ENCODE data around the gene SLC39A5. TPM values are rescaled to one million over a fixed set of nuclear protein-coding genes. Genes with fewer than 3 reads are reported as not detected.
"Not testable (repeated sequence)": the region's sequence is repeated elsewhere in the genome, so short reads cannot be mapped to it uniquely, and the experiment has no call there.

The SLC39A5 gene, protein sequence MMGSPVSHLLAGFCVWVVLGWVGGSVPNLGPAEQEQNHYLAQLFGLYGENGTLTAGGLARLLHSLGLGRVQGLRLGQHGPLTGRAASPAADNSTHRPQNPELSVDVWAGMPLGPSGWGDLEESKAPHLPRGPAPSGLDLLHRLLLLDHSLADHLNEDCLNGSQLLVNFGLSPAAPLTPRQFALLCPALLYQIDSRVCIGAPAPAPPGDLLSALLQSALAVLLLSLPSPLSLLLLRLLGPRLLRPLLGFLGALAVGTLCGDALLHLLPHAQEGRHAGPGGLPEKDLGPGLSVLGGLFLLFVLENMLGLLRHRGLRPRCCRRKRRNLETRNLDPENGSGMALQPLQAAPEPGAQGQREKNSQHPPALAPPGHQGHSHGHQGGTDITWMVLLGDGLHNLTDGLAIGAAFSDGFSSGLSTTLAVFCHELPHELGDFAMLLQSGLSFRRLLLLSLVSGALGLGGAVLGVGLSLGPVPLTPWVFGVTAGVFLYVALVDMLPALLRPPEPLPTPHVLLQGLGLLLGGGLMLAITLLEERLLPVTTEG
- not detected for total RNA-seq
- long read RNA-seq, donor 1 = 0 reads
- long read RNA-seq, donor 2 = 0 reads

GRCh38 chr12:56229916-56230431, at the start of gene SLC39A5:
Gene SLC39A5 (plus strand): TSS chr12:56230051. CDS start chr12:56231275, 1,224 bp downstream.
- intact Hi-C loops (cut with DNase I) = no loop called here
- DNase-seq (ENCODE audit: low spot score) = no peak

DNA sequence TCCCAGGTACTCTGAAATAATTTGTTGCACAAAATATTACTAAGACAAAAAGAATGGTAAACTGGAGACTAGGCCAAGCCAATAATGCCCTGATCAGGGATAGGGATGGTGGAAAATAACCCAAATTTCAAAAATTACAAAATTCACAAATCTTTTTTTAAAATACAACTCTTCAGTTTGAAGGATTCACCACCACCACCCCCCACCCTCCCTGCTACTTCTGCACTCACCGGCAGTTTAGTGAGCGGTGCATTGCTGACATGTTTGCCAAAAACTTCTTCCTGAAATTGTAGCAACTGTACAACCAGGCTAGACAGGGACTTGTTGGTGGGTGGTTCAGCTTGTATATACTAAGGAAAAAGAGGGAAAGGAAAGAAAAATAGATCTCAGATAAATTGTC, 42.9 kb upstream of the SLC39A5 start:
- intact Hi-C loops (cut with DNase I) = no loop called here
- DNase-seq (ENCODE audit: low spot score) = peak; percentile 19

DNA sequence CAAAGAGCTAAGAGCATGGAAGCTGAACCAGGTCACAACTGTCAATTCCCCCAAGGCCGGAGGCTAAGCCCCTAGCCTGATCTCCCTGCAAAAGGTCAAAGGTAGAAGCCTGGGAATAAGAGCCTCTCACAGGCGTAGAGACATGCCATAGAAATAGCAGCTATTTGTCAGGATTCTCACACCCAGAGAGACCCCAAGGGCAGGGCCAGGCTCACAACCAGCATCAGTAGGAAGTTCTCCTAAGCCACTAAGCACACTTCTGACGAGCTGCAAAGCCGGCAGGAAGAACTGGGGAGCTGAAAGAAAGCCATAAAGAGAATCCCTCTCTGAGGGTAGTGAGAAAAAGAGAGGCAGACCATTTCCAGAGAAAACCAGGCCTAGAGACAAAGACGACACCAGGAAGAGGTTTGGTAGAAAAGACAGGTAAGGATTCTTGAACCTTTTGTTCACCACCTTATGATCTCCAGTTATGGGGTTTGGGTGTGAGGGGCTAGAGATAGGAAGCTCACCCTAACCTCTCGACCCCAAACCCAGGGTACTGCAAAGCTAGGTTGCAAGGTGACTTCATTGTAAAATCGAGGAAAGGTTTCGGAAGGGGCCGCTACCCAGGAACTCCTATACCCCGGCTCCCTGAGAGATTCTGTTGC, 41.6 kb upstream of the SLC39A5 start:
- peak; percentile 19 for DNase-seq (ENCODE audit: low spot score)
- intact Hi-C loops (cut with DNase I) = no loop called here

DNA sequence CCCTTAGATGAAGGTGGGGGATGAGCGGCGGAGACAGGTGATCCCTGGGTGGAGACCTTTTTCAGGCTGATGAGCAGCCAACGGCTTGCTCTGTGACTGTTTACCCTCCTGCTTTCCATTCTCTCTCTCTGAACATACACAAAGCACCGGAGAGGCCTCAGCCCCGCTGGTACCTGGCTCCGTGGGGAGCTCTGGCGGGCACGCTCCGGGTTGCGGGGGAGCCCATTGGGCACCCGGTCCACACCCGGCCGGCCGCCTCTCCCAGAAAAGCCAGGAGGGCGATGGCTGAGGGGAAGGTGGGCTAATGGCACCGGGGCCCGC, 41.1 kb upstream of the SLC39A5 start:
- intact Hi-C loops (cut with DNase I) = no loop called here
- no peak for DNase-seq (ENCODE audit: low spot score)

- intact Hi-C loops (cut with DNase I) = no loop called here
Observed at GRCh38 chr12:56189099-56189917, 40.5 kb upstream of the SLC39A5 start, which contains the start of gene SMARCC2. Gene SMARCC2 (minus strand): TSS chr12:56189483. CDS start chr12:56189461, 22 bp downstream.

DNA sequence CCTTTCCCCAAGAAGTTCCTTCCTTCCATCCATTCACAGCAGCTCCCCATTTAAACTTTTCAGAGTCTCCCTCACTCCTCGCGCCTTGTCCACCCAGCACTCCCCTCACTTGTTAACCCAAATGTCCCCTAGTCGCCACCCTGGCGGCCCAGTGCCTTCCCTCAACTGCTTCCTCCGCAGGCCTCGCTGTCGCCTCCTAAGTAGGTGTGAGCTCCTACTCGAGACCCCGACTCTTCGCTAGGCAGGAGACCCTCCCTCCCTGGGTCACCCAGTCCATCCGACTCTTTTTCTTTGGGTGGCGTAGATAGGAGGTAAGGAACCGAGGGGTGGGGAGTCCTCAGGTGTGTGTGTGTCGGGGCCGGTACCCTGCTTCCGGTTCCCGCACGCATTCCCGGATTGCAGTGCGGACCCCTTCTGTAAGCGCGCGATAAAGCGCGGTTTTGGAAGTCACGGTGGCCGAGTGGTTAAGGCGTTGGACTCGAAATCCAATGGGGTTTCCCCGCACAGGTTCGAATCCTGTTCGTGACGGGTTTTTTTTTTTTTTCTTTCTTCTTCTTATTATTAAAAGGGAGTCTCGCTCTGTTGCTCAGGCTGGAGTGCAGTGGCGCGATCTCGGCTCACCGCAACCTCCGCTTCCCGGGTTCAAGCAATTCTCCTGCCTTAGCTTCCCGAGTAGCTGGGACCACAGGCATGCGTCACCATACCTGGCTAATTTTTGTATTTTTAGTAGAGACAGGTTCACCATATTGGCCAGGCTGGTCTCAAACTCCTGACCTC, 39.7 kb upstream of the SLC39A5 start:
- peak; percentile 94 for DNase-seq (ENCODE audit: low spot score)
- intact Hi-C loops (cut with DNase I) = loop anchor here (2.0 to 5.0 kb wide), 3 partner anchors 33 to 72 kb away; partner anchors contain the start of gene ZC3H10 (in 1 of the 2)

More at GRCh38 chr12:56189099-56189917, 40.5 kb upstream of the SLC39A5 start, which contains the start of gene SMARCC2:
- DNase-seq (ENCODE audit: low spot score) = peak; percentile 97

DNA sequence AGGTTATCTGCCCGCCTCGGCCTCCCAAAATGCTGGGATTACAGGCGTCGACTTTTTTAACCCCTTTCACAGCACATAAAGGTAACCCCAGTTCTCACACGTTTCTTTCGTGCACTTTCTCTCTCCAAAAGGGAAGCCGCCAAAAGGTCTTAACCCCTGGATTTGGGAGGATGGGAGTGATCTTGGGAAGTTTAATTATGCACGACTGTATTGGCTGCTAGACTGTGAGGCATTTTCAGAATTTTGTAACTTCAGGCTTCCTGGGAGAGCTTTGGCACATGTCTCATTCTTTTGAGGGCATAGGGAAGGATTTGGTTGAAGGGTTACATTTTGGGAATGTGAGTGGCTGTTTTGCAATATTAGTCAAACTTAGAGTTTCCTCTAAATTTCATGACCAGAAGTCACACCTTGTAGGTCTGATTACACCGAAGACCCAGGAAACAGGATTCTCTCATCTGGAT, 39.1 kb upstream of the SLC39A5 start:
- intact Hi-C loops (cut with DNase I) = loop anchor here (2.0 to 5.0 kb wide), 3 partner anchors 32 to 72 kb away; partner anchors contain the start of gene ZC3H10 (in 1 of the 2)
- DNase-seq (ENCODE audit: low spot score) = no peak

DNA sequence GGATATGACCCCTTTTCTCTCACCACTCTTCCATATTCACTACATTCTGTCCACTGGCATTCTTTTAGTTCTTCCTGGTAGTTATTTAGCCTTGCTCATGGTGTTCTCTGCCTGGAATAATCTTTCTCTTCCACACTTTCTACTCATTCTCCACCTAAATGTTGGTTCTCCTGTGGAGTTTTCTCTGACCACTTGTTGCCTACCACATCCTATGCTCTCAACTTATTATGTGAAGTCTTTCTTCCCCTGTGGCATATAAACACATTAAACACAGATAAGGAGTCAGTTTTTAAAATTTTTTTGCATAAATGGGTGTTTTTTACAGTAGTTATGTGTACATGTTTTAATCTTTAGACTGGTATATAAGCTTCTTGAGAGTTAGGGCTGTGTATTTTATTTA, 37.3 kb upstream of the SLC39A5 start:
- intact Hi-C loops (cut with DNase I) = loop anchor here (2.0 to 5.0 kb wide), 2 partner anchors 32 to 70 kb away; partner anchors contain the start of gene NABP2 (in 1 of the 2)

DNA sequence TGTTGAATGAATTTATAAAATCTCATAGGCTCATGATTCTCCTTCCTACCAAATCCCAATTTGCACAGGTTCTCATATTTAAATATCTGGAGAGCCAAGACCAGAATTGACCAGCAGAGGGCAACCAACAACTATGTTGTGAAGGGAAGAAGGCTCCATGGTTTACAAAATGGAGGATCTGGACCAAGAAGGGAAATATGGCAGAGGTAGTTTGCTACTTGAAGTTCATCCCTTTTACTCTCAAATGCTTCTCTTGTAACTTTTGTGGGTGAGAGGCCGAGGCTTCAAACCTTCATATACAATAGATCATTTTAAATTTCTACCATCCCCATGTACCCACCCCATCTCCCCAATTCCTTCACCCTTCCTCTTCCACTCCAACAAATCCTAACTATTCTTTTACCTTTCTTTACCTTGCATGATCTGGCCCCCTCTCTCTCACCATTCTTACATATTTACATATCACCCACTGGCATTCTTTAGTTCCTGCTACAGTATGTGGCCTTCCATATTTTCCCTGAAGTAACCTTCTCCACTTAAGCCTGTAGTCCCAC, 36.7 kb upstream of the SLC39A5 start:
- intact Hi-C loops (cut with DNase I) = loop anchor here (2.0 to 5.0 kb wide), 2 partner anchors 32 to 69 kb away; partner anchors contain the start of gene NABP2 (in 1 of the 2)
- peak; percentile 23 for DNase-seq (ENCODE audit: low spot score)

More for the DNA sequence above, 37.3 kb upstream of the SLC39A5 start:
- DNase-seq (ENCODE audit: low spot score) = no peak

DNA sequence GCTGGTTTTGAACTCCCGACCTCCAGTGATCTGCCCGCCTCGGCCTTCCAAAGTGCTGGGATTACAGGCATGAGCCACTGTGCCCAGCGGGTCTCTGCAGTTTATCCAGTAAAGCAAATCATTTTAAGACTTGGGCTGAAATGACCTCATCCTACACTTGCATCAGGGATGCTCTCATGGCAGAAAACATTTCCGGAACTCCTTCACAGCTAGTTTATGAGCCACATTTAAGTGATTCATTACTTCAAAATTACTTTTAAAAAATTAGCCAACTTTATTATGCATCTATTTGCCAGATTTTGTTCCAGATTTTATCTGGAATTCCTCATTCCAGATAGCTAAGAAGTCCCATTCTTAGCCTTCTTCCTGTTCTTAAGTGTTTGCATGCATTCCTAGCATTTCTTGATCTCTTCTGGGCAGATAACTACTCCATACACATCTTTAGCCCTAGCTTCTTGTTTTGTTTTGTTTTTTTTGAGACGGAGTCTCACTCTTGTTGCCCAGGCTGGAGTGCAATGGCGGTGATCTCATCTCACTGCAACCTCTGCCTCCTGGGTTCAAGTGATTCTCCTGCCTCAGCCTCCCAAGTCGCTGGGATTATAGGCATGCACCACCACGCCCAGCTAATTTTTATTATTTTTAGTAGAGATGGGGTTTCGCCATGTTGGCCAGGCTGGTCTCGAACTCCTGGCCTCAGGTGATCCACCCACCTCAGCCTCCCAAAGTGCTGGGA, 32.9 kb upstream of the SLC39A5 start:
- DNase-seq (ENCODE audit: low spot score) = peak; percentile 82
- intact Hi-C loops (cut with DNase I) = not testable (repeated sequence)

DNA sequence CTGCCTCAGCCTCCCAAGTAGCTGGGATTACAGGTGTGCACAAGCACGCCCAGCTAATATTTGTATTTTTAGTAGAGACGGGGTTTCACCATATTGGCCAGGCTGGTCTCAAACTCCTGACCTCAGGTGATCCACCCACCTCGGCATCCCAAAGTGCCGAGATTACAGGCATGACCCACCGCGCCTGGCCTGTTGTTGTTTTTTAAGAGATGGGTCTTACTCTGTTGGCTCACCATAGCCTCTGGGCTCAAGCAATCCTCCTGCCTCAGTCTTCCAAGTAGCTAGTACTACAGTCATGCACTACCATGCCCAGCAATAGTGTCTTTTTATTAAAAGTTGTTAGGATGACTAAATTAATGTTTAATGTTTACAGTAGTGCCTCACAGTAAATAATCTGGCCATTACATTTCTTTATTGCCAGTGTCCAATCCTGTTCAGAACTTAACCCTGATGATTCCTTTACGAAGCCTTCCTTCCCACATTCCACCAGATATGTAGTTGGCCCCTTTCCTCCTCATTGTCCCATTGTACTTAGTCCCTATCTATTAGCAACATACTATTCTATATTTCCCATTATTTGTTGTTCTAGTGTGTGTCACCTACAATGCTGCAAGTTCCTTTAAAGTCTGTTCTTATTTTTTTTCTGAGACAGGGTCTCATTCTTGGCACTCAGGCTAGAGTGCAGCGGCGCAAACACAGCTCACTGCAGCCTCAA, 31.8 kb upstream of the SLC39A5 start:
- intact Hi-C loops (cut with DNase I) = no loop called here
- DNase-seq (ENCODE audit: low spot score) = peak; percentile 47

DNA sequence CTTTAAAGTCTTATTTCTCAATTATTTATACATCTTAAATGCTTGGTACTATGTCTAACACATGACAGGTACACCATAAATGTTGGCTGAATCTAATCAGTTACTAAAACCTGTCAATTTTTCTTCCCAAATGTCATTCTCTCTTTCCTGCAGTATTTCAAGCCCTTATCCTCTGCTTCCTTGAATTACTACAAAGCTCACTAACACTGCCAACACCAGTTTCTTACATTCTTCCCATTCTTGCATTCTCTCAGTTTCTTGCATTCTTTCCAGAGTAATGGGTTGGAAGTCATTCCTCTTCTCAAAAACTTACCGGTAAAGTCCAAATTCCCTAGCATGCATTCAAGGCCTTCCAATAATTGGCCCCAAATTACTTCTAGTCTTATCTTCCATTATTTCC, 31.0 kb upstream of the SLC39A5 start:
- DNase-seq (ENCODE audit: low spot score) = no peak
- intact Hi-C loops (cut with DNase I) = no loop called here

DNA sequence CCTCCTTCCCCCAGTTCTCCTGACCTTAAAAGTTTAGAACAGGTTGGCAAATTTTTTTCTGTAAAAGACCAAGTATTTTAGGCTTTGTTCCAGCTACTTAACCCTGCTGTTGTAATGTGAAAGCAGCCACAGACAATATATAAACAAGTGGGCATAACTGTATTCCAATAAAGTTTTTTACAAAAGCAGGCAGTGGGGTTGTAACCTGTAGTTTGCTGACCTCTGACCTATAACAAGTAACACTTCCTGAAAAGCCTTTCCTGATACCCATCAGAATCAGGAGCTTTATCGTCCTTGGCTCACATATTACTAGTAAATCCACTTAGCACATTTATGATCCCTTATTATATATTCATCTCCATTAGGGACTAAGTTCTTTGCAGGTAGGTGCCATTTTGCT, 27.5 kb upstream of the SLC39A5 start:
- no peak for DNase-seq (ENCODE audit: low spot score)
- intact Hi-C loops (cut with DNase I) = no loop called here

DNA sequence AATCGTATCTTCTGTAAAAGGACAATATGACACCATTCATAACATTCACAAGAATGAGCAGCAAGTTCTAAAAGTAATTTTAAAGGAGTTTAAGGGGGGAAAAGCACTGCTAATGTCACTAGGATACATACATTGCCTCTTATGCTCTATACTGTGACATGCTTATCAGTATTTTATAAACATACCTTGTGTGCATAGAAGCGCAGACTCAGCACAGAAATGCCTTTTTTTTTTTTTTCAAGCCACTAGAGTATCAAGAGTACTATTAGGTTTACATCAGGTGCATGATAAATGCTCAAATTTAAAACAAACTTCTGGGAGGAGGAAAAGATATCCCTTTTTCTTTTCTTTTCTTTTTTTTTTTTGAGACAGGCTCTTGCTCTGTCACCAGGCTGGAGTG, 27.0 kb upstream of the SLC39A5 start:
- DNase-seq (ENCODE audit: low spot score) = no peak
- intact Hi-C loops (cut with DNase I) = no loop called here

DNA sequence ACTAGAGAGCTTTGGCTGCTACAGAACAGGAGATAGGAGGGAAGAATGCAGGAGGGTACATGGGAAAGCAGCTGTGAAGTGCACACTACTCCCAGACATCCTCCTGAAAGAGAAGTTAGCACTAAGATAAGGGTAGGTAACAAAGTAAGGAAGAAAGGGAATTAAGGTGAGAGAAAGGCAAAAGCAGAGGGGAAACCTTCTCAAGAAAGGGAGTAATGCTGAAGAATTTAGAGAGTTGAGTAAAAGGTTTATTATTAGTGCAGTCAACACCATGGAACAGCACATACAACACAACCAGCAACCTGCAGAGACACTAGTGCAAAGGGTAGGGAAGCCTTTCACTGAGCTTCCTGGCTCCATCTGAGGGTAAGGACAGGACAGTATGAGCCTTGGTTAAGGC, 25.6 kb upstream of the SLC39A5 start:
- intact Hi-C loops (cut with DNase I) = no loop called here
- no peak for DNase-seq (ENCODE audit: low spot score)

- intact Hi-C loops (cut with DNase I) = no loop called here
- no peak for DNase-seq (ENCODE audit: low spot score)
Observed at GRCh38 chr12:56205445-56205844, 24.4 kb upstream of the SLC39A5 start.
